ENCODE measurements around the gene ARFRP1.

Gene ARFRP1

GRCh38 chr20:63695424-63696305 is 12.1 kb downstream of the ARFRP1 start:
- Histone ChIP-seq H3K27ac (no peak overlapping the region), H3K4me2 (no peak overlapping the region), H4K20me1 (ENCODE audit: insufficient read depth) (no peaks in the 10 kb centered on the region), H2AFZ (ENCODE audit: low read depth) (no peak overlapping the region), H3K36me3 (ENCODE audit: insufficient read depth) (no peaks in the 10 kb centered on the region), H3K79me2 (ENCODE audit: insufficient read depth, low read depth) (no peaks in the 10 kb centered on the region), H3K27me3 (ENCODE audit: insufficient read depth, low read depth) (no peaks in the 10 kb centered on the region; the same call in 1 of the 2 replicates), H3K4me1 (ENCODE audit: low read depth, poor library complexity, severe bottlenecking) (no peaks in the 10 kb centered on the region), H3K9ac (no peak overlapping the region), H3K4me3 (IDR thresholded peaks at IDR 0.05; ENCODE audit: insufficient read depth, low read depth, low read length) (no peak overlapping the region)
- TF ChIP-seq, protein P1, sequence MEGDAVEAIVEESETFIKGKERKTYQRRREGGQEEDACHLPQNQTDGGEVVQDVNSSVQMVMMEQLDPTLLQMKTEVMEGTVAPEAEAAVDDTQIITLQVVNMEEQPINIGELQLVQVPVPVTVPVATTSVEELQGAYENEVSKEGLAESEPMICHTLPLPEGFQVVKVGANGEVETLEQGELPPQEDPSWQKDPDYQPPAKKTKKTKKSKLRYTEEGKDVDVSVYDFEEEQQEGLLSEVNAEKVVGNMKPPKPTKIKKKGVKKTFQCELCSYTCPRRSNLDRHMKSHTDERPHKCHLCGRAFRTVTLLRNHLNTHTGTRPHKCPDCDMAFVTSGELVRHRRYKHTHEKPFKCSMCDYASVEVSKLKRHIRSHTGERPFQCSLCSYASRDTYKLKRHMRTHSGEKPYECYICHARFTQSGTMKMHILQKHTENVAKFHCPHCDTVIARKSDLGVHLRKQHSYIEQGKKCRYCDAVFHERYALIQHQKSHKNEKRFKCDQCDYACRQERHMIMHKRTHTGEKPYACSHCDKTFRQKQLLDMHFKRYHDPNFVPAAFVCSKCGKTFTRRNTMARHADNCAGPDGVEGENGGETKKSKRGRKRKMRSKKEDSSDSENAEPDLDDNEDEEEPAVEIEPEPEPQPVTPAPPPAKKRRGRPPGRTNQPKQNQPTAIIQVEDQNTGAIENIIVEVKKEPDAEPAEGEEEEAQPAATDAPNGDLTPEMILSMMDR (conservative IDR thresholded peaks at IDR 0.05; ENCODE audit: low read depth, low read length) = no peak

- no peaks in the 10 kb centered on the region for H3K4me1 ChIP-seq (ENCODE audit: low read depth, poor library complexity, severe bottlenecking)
- no peak overlapping the region for H3K27ac ChIP-seq
- H3K36me3 ChIP-seq (ENCODE audit: insufficient read depth) = no peaks in the 10 kb centered on the region
- no peak overlapping the region for H3K4me3 ChIP-seq (IDR thresholded peaks at IDR 0.05; ENCODE audit: insufficient read depth, low read depth, low read length)
- no peaks in the 10 kb centered on the region for H4K20me1 ChIP-seq (ENCODE audit: insufficient read depth)
- no peaks in the 10 kb centered on the region for H3K79me2 ChIP-seq (ENCODE audit: insufficient read depth, low read depth)
- TF ChIP-seq, protein P1 (conservative IDR thresholded peaks at IDR 0.05; ENCODE audit: low read depth, low read length) = no peak
- no peak overlapping the region for H2AFZ ChIP-seq (ENCODE audit: low read depth)
- no peaks in the 10 kb centered on the region; the same call in 1 of the 2 replicates for H3K27me3 ChIP-seq (ENCODE audit: insufficient read depth, low read depth)
- no peak overlapping the region for H3K9ac ChIP-seq
- H3K4me2 ChIP-seq = no peak overlapping the region
Observed at GRCh38 chr20:63694584-63695423, 13.0 kb downstream of the ARFRP1 start.

DNA sequence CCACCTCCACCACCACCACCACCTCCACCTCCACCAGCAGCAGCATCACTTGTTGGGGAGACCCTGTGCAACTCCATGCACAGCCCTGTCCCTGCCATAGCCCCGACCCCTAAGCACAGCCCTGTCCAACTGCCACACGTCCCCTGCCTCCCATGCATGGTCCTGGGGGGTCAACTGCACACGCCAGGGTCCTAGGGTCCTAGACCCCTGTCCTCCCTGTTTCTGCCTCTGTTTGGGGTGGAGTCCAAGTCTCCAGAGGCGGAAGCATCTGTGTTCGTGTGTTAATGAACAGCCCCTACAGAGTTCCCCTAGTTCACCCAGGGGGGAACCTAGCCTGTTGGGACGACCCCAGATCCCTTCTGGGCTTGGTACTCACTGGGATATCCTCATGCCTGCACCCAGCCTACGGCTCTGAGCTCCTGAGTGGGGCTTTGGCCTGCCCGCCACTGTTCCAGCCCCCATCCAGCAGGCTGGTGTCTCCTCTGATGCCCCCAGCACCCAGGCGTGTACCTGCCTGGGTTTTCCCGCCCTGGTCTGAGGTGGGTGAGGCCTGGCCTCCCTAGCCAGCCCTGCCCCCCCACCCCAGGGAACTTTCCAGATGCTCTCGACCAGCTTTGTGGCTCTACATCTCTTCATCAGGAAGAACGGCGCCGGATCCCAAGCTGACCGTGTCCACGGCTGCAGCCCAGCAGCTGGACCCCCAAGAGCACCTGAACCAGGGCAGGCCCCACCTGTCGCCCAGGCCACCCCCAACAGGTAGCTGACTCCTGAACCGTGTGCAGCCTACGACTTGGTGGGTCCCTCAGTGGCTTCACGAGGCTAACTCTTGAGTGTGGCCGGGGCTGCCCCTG is 13.8 kb downstream of the ARFRP1 start:
- Histone ChIP-seq H3K27me3 (ENCODE audit: insufficient read depth, low read depth) (no peaks in the 10 kb centered on the region; the same call in 1 of the 2 replicates), H3K4me3 (IDR thresholded peaks at IDR 0.05; ENCODE audit: insufficient read depth, low read depth, low read length) (no peak overlapping the region), H2AFZ (ENCODE audit: low read depth) (no peak overlapping the region), H3K27ac (no peak overlapping the region), H3K4me1 (ENCODE audit: low read depth, poor library complexity, severe bottlenecking) (no peaks in the 10 kb centered on the region), H3K79me2 (ENCODE audit: insufficient read depth, low read depth) (no peaks in the 10 kb centered on the region), H3K4me2 (no peak overlapping the region), H4K20me1 (ENCODE audit: insufficient read depth) (no peaks in the 10 kb centered on the region), H3K9ac (no peak overlapping the region), H3K36me3 (ENCODE audit: insufficient read depth) (no peaks in the 10 kb centered on the region)
- TF ChIP-seq, protein P1 (conservative IDR thresholded peaks at IDR 0.05; ENCODE audit: low read depth, low read length) = no peak

- Histone ChIP-seq H3K9ac (no peak overlapping the region), H3K36me3 (ENCODE audit: insufficient read depth) (no peaks in the 10 kb centered on the region)
Observed at GRCh38 chr20:63693083-63693732, 14.6 kb downstream of the ARFRP1 start.

More at GRCh38 chr20:63693083-63693732, 14.6 kb downstream of the ARFRP1 start:
- Histone ChIP-seq H3K27ac (no peak overlapping the region), H3K79me2 (ENCODE audit: insufficient read depth, low read depth) (no peaks in the 10 kb centered on the region), H3K4me1 (ENCODE audit: low read depth, poor library complexity, severe bottlenecking) (no peaks in the 10 kb centered on the region), H3K4me2 (no peak overlapping the region), H3K27me3 (ENCODE audit: insufficient read depth, low read depth) (no peaks in the 10 kb centered on the region; the same call in 1 of the 2 replicates), H2AFZ (ENCODE audit: low read depth) (no peak overlapping the region), H3K4me3 (IDR thresholded peaks at IDR 0.05; ENCODE audit: insufficient read depth, low read depth, low read length) (no peak overlapping the region), H4K20me1 (ENCODE audit: insufficient read depth) (no peaks in the 10 kb centered on the region)
- TF ChIP-seq, protein P1 (conservative IDR thresholded peaks at IDR 0.05; ENCODE audit: low read depth, low read length) = no peak

All from KMS-11 (cell line).